SK-N-SH (cell line): Measurements from ENCODE around the gene MTCH2. TPM values are rescaled to one million over a fixed set of nuclear protein-coding genes. Genes with fewer than 3 reads are reported as not detected.

ENCODE experiments used
- CTCF ChIA-PET: fragments of 300-600, 350-600 bp; formaldehyde crosslinking; extraction: SDS; loops from one replicate; lab custom pipeline; 2021; lab: Yijun Ruan, JAX
- POLR2A ChIA-PET: fragments of 350-600 bp; sonication (Branson Sonifier 250); formaldehyde crosslinking; extraction: SDS; loops from one replicate; lab custom pipeline; 2020; ENCODE audit warnings: antibody characterized with exemption, inconsistent platforms; lab: Yijun Ruan, JAX
- DNase-seq: peaks from one replicate; pipeline ENCODE4 v3.0.0; 2012
- H2AFZ ChIP-seq: fragments of 200-600 bp; sonication (generic); 2 replicates; pipeline ENCODE4 v1.8.1; 2016; ENCODE audit warnings: antibody characterized with exemption, mild to moderate bottlenecking, low read depth
- H3F3A ChIP-seq: fragments of 200-600 bp; sonication (generic); replicated peaks from 2 replicates; pipeline ENCODE3; 2016; ENCODE audit warnings: antibody characterized with exemption, mild to moderate bottlenecking; ENCODE audit not compliant: insufficient read depth
- H3K27ac ChIP-seq, 2 experiments: fragments of 200-500 bp in 1 of 2; fragments of 200-600 bp in 1 of 2; sonication (Bioruptor generic) in 1 of 2; sonication (generic), shearing (Covaris generic) in 1 of 2; 2 replicates each; pipeline versions ENCODE4 v1.5.1 to v1.6.1; 2014 to 2016; ENCODE audit warnings: low read depth in 2 of 2, inconsistent platforms in 1 of 2, low read length in 1 of 2, mild to moderate bottlenecking in 1 of 2, mixed read lengths in 1 of 2
- H3K27me3 ChIP-seq: fragments of 200-600 bp; sonication (generic), shearing (Covaris generic); 2 replicates; pipeline ENCODE4 v1.6.1; 2016; ENCODE audit warnings: mixed run types; ENCODE audit not compliant: insufficient read depth
- H3K36me3 ChIP-seq, 2 experiments: fragments of 200-500 bp in 1 of 2; fragments of 200-600 bp in 1 of 2; sonication (Bioruptor generic) in 1 of 2; sonication (generic) in 1 of 2; replicated peaks in 1 of 2; 2 replicates each; pipeline versions ENCODE3 to v1.5.1; 2014 to 2016; ENCODE audit warnings: low read length in 1 of 2, mild to moderate bottlenecking in 1 of 2; ENCODE audit not compliant: insufficient read depth in 2 of 2, control insufficient read depth in 1 of 2
- H3K4me1 ChIP-seq, 2 experiments: fragments of 200-500 bp in 1 of 2; fragments of 200-600 bp in 1 of 2; sonication (Bioruptor generic) in 1 of 2; sonication (generic), shearing (Covaris generic) in 1 of 2; 2 replicates each; pipeline versions ENCODE4 v1.5.1 to v1.6.1; 2014 to 2016; ENCODE audit warnings: low read depth in 1 of 2, low read length in 1 of 2, mixed run types in 1 of 2; ENCODE audit not compliant: insufficient read depth in 2 of 2, control insufficient read depth in 1 of 2
- H3K4me2 ChIP-seq: fragments of 200-600 bp; sonication (generic), shearing (Covaris generic); 2 replicates; pipeline ENCODE4 v1.6.1; 2017; ENCODE audit warnings: mixed run types
- H3K4me3 ChIP-seq, 2 experiments: fragments of 200-500 bp in 1 of 2; fragments of 200-600 bp in 1 of 2; sonication (Bioruptor generic) in 1 of 2; sonication (generic), shearing (Covaris generic) in 1 of 2; 2 replicates each; pipeline versions ENCODE4 v1.5.1 to v1.8.1; 2014 to 2016; ENCODE audit warnings: low read depth in 2 of 2, inconsistent platforms in 1 of 2, low read length in 1 of 2, mild to moderate bottlenecking in 1 of 2, mixed read lengths in 1 of 2, moderate library complexity in 1 of 2
- H3K79me2 ChIP-seq: fragments of 200-600 bp; sonication (generic); 2 replicates; pipeline ENCODE4 v1.8.1; 2017; ENCODE audit warnings: mild to moderate bottlenecking; ENCODE audit not compliant: insufficient read depth
- H3K9ac ChIP-seq: fragments of 200-600 bp; sonication (generic); 2 replicates; pipeline ENCODE4 v1.6.1; 2017; ENCODE audit warnings: mixed run types
- H3K9me2 ChIP-seq: fragments of 200-600 bp; sonication (generic); 2 replicates; pipeline ENCODE4 v1.6.1; 2017; ENCODE audit warnings: mixed run types
- H3K9me3 ChIP-seq: fragments of 200-600 bp; sonication (generic); 2 replicates; pipeline ENCODE4 v1.6.1; 2017; ENCODE audit warnings: mixed run types, mild to moderate bottlenecking, moderate library complexity
- H4K20me1 ChIP-seq: fragments of 200-600 bp; sonication (generic); 2 replicates; pipeline ENCODE4 v1.6.1; 2017; ENCODE audit warnings: mild to moderate bottlenecking, mixed run types; ENCODE audit not compliant: insufficient read depth
- CHD2 ChIP-seq: fragments of 150-350 bp; IDR thresholded peaks from 2 replicates; pipeline ENCODE4 v1.6.1; 2018; ENCODE audit warnings: low read length; ENCODE audit not compliant: partially characterized antibody
- EP300 ChIP-seq, 2 experiments: IDR thresholded peaks; 2 replicates each; pipeline versions ENCODE4 v1.4.0 to v1.6.1; 2012; ENCODE audit warnings: borderline replicate concordance in 1 of 2, low read depth in 1 of 2, low read length in 1 of 2
- EZH2phosphoT487 ChIP-seq: fragments of 200-600 bp; sonication (generic); IDR thresholded peaks from 2 replicates; pipeline ENCODE4 v1.6.1; 2017; ENCODE audit warnings: low read depth, mixed run types, mild to moderate bottlenecking, antibody characterized with exemption, moderate library complexity, borderline replicate concordance
- FOXJ3 ChIP-seq: sonication (generic); formaldehyde crosslinking; IDR thresholded peaks from 2 replicates; pipeline ENCODE4 v1.5.1; 2020; ENCODE audit warnings: mild to moderate bottlenecking, missing genetic modification reagents
- FOXM1 ChIP-seq: IDR thresholded peaks from 2 replicates; pipeline ENCODE4 v1.4.0; 2012; ENCODE audit warnings: low read depth, mild to moderate bottlenecking
- GABPA ChIP-seq: IDR thresholded peaks from 2 replicates; pipeline ENCODE4 v1.4.0; 2012; ENCODE audit warnings: low read depth, mild to moderate bottlenecking
- GATA2 ChIP-seq: sonication (generic); formaldehyde crosslinking; IDR thresholded peaks from 2 replicates; pipeline ENCODE4 v1.5.0; 2020; ENCODE audit warnings: mild to moderate bottlenecking, missing genetic modification reagents
- MAX ChIP-seq: IDR thresholded peaks from 2 replicates; pipeline ENCODE4 v1.4.0; 2012; ENCODE audit warnings: low read depth
- NFIC ChIP-seq: IDR thresholded peaks from 2 replicates; pipeline ENCODE4 v1.4.0; 2012; ENCODE audit warnings: borderline replicate concordance
- POLR2AphosphoS5 ChIP-seq: IDR thresholded peaks from 2 replicates; pipeline ENCODE4 v1.6.1; 2012; ENCODE audit warnings: low read depth, low read length
- RAD21 ChIP-seq: IDR thresholded peaks from 2 replicates; pipeline ENCODE4 v1.6.1; 2012; ENCODE audit warnings: mild to moderate bottlenecking, low read length
- USF2 ChIP-seq: fragments of 150-350 bp; IDR thresholded peaks from 2 replicates; pipeline ENCODE4 v1.6.1; 2017; ENCODE audit warnings: antibody characterized with exemption, low read length, low read depth, borderline replicate concordance
- YY1 ChIP-seq: IDR thresholded peaks from 2 replicates; pipeline ENCODE4 v1.4.0; 2012; ENCODE audit warnings: low read depth, mild to moderate bottlenecking
- ZBTB33 ChIP-seq: IDR thresholded peaks from 2 replicates; pipeline ENCODE4 v1.4.0; 2012; ENCODE audit warnings: low read depth, borderline replicate concordance
- WGBS: methylation state at CpG from one replicate; pipeline ENCODE4 v1.1.6; 2017; ENCODE audit warnings: low lambda C conversion rate; 5-methylcytosine and 5-hydroxymethylcytosine counted together
- polyA plus RNA-seq, 3 experiments: library from polyadenylated mRNA; depleted of rRNA; stranded (reverse); fragments of >200 nt; gene quantifications; 2 replicates each; pipeline ENCODE4 v1.2.3, GENCODE V29; 2012

Gene MTCH2
- polyA plus RNA-seq, 1 of the 3 experiments (the other 2 are of a cell fraction) = 132 TPM

GRCh38 chr11:47587723-47588326 lies 54.5 kb downstream of the MTCH2 start:
- 90% methylated on average over 7 of the region's 14 CpGs for WGBS
- peaks cover under 1% of the 10 kb centered on the region; the same call in 1 of the 2 replicates for H3K27me3 ChIP-seq
- no peak overlapping the region for H3K27ac ChIP-seq
- H3K9me2 ChIP-seq = no peaks in the 10 kb centered on the region
- ChIA-PET POLR2A (no interaction called here), CTCF (interaction anchor here (1.1 kb wide), 1 partner anchor 29 kb away, joined by 3 read pairs; no protein-coding TSS in a partner anchor)
- no peak for DNase-seq
- H3K4me2 ChIP-seq = no peak overlapping the region
- TF ChIP-seq ZBTB33 (no peak), NFIC (no peak), EZH2phosphoT487 (no peak), CHD2 (no peak), FOXM1 (no peak), MAX (no peak), RAD21 (no peak)
- peaks cover 14% of the 10 kb centered on the region in 2 experiments for H3K36me3 ChIP-seq
- no peak overlapping the region for H3K9ac ChIP-seq
- no peaks in the 10 kb centered on the region for H3F3A ChIP-seq
- no peak overlapping the region for H2AFZ ChIP-seq
- H3K4me3 ChIP-seq = no peak overlapping the region
- no peaks in the 10 kb centered on the region for H3K9me3 ChIP-seq
- no peaks in the 10 kb centered on the region for H3K4me1 ChIP-seq
- H3K79me2 ChIP-seq = no peaks in the 10 kb centered on the region
- H4K20me1 ChIP-seq = no peaks in the 10 kb centered on the region

- DNase-seq = no peak
- no peaks in the 10 kb centered on the region for H3K79me2 ChIP-seq
- H3K4me1 ChIP-seq = no peaks in the 10 kb centered on the region
- no peaks in the 10 kb centered on the region for H3K9me3 ChIP-seq
- no peak overlapping the region for H3K27ac ChIP-seq
- H4K20me1 ChIP-seq = no peaks in the 10 kb centered on the region
- TF ChIP-seq GABPA (no peak), EP300 (IDR thresholded peaks at IDR 0.05; ENCODE audit: borderline replicate concordance in 1 of 2, low read depth in 1 of 2, low read length in 1 of 2) (no peak), GATA2 (CRISPR knock-in tag) (no peak), NFIC (no peak), FOXJ3 (no peak), POLR2AphosphoS5 (no peak), CHD2 (no peak), USF2 (no peak), YY1 (no peak), EZH2phosphoT487 (no peak)
- ChIA-PET CTCF (interaction anchor here (1.1 kb wide), 1 partner anchor 30 kb away, joined by 3 read pairs; no protein-coding TSS in a partner anchor), POLR2A (no interaction called here)
- no peaks in the 10 kb centered on the region for H3K9me2 ChIP-seq
- peaks cover 19 to 20% of the 10 kb centered on the region in 2 experiments for H3K36me3 ChIP-seq
- H3K27me3 ChIP-seq = no peaks in the 10 kb centered on the region
- whole genome bisulfite sequencing = 52% methylated on average over 4 of the region's 6 CpGs
- no peak overlapping the region for H3K9ac ChIP-seq
- H2AFZ ChIP-seq = no peak overlapping the region
- H3K4me2 ChIP-seq = no peak overlapping the region
- H3F3A ChIP-seq = no peaks in the 10 kb centered on the region
- no peak overlapping the region for H3K4me3 ChIP-seq
Measured at GRCh38 chr11:47587039-47587716, 55.2 kb downstream of the MTCH2 start.
